KG1 (cell line): ENCODE measurements around the gene CIDEA.
"Not testable (repeated sequence)": the region's sequence is repeated elsewhere in the genome, so short reads cannot be mapped to it uniquely, and the experiment has no call there.

ENCODE experiments used
- DNase-seq: peaks from one replicate; lab custom pipeline; 2025; lab: John Stamatoyannopoulos, UW

The CIDEA gene

DNA sequence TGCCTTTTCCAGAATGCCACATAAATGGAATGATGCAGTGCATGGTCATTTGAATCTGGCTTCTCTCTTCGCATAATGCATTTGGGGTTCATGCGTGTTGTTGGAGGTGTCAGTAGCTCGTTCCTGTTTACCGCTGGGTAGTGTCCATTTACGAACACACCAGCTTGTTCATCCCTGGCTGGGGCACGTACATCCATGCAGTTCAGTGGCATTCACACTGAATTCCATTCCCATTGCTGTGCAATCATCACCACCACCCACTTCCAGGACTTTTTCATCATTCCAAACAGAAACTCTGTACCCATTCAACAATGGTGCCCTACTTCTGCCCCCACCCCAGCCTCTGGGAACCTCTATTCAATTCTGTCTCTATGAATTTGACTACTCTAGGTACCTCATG is 14.7 kb upstream of the CIDEA start:
- no peak for DNase-seq

DNA sequence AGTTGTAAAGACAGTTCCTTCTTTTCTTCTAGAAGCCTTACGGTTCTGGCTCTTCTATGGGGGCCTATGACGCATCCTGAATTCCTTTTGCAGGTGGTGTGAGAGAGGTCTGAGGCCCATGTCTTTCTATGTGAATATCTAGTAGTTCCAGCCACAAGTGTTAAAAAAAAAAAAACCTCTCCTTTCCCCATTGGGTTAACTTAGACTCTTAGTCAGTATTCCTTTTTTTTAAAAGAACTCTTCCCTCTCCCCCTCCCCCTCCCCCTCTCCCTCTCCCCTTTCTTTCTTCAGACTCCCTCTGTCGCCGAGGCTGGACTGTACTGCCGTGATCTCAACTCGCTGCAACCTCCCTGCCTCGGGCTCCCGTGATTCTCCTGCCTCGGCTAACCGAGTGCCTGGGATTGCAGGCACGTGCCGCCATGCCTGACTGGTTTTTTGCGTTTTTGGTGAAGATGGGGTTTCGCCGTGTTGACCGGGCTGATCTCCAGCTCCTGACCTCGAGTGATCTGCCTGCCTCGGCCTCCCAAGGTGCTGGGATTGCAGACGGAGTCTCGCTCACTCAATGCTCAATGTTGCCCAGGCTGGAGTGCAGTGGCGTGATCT is 11.4 kb upstream of the CIDEA start:
- DNase-seq = no peak

DNA sequence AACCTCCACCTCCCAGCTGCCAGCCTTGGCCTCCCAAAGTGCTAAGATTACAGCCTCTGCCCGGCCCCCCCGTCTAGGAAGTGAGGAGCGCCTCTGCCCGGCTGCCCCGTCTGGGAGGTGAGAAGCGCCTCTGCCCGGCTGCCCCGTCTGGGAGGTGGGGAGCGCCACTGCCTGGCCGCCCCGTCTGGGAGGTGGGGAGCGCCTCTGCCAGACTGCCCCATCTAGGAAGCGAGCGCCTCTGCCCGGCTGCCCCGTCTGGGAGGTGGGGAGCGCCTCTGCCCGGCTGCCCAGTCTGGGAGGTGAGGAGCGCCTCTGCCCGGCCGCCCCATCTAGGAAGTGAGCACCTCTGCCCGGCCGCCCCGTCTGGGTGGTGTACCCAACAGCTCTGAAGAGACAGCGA is 10.9 kb upstream of the CIDEA start:
- not testable (repeated sequence) for DNase-seq

DNA sequence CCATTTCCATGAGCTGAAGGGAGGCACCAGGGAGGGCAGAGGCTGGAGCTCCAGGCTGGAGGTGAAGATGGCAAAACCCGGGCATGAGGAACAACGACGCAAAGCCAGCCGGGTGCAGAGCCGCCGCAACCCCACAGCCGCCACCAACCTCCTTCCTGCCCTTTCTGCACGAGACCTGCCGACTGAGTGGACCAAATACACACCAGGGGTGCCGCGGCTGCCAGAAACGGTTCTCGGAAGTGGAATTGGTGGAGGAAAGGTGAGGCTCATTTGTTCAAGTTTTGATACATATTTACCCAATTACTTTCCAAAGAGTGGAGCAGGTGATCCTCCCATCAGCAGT is 8.4 kb upstream of the CIDEA start:
- DNase-seq = no peak

DNA sequence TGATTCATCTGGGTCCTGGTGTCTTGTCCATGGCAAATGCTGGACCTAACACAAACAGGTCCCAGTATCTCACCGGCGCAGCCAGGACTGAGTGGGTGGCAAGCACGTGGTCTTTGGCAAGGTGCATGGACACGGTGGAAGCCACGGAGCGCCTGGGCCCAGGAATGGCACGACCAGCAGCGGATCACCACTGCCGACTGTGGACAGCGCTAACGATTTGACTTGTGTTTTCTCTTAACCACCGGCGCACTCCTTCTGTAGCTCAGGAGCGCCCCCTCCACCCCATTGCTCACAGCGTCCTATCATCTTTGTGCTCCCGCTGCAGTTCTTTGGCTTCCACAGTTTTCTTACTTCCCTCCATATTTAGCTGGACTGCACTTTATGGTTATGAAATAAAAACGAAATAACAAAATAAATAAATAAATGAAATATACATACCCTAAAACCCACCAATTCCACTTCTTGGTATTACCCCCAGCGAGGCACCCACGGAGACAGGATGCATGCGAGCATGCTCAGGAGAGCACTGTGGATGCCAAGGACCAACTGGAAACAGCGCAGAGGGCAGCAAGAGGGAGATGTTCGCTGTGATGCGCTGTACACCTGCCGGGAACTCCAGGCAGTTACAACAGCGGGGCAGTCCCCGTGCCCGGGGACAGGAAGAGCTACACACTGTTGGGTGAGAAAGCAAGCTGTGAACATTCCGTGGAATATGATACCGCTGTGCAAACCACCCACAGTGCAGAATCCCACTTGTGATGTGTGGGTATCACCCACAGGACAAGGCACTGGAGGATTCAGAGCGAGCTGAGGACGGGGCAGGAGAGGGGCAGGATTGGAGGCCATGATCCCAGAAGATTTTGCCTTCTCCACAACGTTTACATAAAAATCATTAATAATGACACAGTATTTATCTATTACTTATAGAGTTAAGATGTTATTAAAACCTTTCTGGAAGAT is 7.0 kb upstream of the CIDEA start:
- no peak for DNase-seq

DNA sequence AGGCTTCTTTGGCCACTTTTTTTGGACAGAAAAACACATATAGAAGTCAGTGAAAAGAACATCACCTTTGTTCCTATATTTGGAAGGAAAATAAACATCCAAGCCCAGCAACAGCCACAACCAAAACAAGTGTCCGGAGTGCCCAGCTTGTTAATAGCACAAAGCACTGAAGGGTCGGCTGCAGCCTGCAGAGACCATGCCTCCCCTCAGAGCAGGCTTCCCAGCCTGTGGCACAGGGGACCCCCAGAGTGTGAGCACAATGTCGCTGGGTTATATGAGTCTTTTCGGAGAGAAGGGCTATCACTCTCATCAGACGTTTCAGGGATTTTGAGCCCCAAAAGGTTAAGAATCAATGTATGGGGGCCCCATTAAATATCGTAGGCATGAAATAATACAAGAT is 6.2 kb upstream of the CIDEA start:
- no peak for DNase-seq

DNA sequence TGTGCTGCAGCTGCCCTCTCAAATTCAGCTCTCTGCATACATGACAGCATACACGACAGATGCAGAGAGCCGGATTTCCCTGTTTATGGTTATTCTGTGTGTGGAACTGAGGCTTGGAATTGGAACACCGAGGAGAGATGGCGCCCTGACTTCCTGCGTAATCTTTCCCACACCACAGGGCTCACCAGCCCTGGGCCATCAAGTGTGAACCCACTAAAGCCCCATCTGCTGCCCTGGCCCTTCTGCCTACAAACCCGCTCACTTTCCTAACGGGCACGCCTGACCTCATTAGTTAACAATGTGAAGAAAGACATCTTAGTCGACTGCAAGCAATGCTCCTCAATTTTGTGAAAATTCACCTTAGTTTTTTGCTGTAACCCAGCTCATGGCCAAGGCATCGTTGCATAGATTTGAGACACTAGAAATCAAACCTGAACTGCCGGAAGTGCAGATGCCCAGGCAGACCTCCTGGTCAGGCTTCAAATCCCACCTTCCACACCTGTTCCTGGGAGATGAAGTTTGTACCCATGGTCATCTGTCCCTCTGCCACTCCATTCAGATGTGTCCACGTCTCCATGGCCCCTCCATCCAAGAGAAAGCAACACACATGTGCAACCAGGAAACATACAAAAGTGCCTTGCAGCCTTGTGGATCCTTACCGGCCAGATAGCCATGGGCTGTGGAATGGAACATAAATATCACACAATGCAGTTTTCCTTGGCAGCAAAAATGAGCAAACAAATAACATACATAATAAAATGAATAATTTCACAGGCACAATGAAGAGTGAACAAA is 5.0 kb upstream of the CIDEA start:
- no peak for DNase-seq

DNA sequence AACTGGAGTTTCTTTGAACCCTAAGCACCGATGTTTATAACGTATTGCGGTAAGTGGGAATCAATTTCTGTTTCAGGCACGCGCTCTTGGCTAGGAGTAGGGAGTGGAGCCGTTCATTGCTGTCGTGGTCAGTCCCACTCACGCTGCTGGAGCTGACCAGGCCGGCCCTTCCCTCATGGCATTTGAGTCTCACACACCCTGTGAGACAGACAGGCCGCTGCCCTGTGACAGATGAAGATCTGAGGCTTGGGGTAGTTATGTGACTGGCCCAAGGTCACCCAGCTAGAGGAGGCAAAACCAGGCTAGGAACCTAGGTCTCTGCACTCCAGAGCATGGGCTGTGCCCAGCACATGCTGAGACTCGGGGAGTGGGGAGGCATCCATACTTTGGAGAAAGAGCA is 2.9 kb upstream of the CIDEA start:
- no peak for DNase-seq

DNA sequence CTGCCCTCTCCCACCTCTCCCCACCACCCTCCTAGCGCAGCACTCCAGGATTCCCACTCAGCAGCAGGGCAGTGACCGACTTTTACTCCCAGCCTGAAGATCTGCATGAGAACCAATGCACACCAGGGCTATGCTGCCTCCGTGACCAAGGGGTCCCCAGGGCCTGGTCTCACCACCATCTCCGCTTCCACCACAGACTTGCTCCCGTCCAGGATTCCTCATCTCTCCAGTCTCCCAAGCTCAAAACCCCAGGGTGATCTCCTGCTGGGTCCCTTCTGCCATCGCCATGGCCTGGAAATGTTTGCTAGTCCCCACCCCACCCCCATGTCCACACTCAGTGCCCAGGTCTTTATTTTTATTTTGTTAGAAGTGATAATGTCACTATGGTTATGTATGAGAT is 2.1 kb upstream of the CIDEA start:
- DNase-seq = no peak

DNA sequence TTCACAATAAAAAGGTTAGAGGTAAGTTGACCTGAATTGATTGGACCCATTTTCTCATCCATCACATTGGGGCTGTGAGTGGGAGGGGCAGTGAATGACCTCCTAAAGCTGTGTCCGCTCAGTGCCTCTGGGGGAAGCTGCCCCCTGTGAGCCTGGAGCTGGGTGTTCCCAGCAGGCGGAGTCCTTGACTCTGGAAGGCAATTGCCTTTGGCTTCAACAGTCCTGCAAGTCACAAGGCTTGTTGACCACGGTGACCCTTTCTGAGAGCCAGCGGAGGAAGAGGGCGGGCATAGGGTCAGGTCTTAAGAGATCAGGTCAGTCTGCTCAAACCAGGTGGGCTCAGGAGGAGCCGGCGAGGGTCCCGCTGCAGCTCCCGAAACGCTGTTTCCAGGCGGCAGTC is 1.1 kb upstream of the CIDEA start:
- no peak for DNase-seq

DNA sequence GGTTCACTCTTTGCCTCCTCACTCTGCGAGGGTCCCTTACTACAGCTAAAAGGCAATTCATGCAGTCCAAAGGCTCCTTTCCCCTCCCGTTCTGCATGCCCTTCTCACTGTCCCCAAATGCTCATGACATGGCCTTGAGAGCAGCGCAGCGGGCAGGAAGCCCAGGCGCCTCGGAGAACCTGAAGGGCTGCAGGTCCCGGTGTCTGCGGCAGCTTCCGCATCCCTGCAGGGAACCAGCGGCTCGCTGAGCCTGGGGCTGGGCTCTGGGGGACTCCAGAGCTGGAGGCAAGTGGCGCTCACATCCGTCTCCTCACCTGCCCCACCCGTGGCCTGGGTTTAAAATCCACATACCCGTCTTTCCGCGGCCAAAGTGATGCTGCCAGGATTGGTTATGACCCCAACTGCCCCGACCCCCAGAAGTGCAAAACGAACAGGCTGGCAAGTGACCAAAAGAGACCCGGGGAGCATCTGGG is 462 bp upstream of the CIDEA start:
- DNase-seq = no peak

DNA sequence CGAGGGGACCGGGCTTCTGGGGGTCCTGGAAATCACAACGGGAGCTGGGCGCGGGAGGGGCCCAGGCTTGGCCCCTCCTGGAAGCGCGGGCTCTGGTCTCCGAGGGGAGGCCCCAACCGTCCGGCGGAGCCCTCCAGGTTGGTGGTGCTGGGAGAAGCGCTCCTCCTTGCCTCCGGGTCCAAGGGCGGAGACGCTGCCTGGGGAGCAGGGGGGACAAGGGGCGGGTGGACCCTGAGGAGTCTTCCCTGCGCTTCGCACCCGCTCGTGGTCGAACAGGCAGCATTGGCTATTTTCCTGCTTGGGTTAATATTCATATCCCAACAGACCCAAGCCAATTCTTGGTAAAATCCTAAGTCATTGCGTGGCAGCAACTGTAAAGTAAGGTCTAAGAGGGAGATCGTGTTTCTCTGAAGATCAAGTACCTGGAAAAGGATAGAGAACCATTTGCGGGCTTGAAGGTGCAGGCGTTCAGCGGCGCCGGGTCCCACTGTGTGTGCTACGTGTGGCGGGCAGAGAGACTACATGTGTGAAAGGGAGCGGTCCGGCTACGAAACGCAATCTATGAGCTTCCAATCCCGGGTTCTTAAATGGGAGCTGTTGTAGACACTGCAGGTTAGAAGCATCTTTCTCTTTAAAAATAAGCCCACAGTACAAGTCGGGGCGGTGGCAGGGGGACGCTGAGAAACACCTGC is 805 bp downstream of the CIDEA start:
- DNase-seq = no peak

DNA sequence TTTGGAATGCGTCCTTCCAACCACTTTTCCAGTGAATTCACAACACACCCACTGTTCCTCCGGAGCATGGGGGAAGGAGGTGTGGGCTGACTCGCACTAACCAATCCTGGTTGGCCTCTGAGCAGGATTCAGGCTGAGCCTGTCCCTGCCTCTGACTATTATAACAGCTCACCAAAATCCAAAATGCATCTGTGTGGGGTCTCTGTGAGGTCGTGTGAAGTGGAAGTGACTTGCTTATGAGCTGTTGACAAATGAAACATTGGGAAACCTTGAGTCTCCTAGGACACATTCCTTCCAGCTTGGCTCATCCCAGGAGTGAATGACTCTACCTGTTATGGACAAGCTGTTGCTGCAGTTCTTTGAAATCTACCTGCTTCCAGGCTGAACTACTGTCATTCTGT is 1.5 kb downstream of the CIDEA start:
- no peak for DNase-seq

DNA sequence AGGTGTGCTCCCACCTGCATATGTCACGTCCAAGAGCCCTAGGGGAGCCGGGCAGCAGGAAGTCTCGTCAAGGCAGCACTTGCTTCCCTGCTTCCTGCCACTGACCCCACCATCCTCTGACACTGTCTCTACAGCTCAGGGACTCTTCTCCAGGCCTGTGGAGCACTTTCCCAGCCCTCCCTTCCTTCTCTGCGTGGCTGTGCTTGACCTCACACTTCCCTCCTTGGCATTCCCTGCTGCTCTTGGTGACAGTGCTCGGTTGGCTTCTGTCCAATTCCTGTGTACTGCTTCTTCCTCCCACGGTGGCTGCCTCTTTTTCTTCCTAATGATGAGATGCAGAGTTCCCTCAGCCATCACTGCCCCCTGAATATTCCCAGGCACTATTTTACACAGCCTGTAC is 2.8 kb downstream of the CIDEA start:
- no peak for DNase-seq

DNA sequence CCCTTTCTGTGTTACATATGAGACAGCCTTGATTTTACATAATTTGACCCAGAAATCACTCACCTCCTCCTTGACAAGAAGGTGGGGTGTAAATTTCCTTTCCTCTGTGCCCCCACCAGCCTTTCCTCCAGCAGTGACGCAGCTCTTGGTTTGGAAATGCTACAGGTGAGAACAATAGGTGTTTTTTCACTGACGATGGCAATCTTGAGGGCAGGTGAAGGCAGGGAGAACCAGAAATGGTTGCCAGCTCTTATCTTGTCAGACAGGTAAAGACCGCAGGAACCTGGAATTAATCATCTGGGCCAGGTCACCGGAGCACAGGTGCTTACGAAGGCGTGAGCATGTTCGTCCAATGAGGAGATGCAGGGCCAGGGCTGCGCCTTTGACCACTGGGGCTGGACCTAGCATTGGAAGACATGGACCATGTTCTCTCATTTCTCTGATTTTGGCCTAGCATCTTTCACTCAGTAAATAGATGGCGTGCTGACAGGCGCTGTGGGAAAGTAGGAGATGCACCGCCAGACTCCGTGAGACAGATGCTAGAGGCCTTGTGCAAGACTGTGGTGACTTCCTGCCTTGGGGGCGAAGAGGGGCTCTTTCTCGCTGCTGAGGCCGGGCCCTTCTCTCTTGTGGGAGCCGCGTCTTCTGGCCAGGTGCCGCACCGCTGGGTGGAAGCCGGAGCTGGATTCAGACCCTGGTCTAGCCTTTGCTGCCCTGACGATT is 4.0 kb downstream of the CIDEA start:
- no peak for DNase-seq

DNA sequence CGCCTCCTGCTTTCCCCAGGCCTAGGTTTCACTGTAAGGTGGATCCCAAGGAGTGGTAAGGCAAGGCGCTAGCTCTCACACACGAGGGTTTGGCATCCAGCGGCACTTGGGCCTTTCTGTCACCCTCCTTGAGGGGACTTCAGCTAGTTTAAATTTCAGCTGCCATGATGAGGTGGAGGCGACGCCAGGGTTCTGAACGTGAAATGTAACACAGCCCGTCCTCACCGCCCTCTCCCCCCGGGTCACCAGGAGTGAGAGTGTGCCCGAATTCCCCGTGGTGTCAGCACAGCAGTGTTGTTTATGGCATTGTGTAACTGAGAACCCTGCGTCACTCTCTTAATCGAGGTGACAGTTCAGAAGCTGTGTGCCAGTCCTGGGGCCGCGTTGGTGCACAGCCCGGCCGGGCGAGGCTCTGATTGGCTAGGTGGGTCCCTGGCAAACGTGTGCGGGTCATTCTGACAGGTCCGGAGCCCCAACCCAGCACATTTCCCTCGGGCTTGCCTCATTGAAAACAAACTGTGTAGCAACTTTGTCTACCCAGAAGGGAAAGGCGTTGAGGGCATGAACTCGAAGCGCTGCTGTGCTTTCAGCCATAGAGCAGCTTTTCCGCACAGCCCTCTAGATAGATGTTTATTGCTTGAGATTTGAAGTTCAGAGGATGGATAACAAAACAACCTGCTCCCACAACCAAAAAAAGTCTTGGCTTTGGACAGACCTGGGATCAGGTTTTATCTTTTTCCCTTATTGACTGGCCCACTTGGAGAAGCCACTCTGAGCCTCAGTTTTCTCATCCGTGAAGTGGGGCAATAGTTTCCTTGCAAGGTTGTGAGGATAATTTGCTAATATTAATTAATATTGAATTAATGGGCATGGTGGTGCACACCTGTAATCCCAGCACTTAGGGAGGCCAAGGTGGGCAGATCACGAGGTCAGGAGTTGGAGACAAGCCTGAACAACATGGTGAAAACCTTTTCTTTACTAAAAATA is 4.9 kb downstream of the CIDEA start:
- no peak for DNase-seq

DNA sequence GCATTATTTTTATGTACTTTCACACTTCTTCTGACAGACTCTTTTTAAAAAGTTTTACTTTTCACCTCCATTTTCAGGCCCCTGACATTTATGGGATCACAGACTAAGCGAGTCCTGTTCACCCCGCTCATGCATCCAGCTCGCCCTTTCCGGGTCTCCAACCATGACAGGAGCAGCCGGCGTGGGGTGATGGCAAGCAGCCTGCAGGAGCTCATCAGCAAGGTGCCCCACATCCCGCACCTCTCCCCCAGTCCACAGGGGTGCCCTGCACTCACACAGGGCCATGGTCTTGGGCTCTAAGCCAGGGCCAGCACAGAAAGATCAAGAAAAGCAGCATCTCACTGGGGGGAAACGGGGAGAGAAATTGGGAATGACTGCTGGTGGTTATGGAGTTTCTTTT is 8.6 kb downstream of the CIDEA start:
- DNase-seq = no peak

DNA sequence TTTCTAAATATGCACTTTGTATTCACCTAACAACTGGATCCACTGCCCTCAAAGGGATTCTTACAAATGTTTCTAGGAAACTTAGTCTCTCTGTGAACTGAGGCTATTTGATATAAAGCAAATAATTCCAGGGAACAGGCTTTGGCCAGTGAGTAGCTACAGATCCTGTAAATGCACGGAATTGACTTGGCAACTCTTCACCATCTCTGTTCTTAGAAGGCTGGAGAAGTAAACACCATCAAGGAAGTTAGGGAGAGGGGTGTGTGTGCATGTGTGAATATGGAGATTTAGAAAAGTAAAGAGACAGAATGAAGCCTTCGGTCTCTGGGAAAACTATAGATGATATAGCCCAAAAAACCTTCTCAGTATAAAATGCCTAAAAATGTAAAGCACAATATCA is 10.7 kb downstream of the CIDEA start:
- no peak for DNase-seq

DNA sequence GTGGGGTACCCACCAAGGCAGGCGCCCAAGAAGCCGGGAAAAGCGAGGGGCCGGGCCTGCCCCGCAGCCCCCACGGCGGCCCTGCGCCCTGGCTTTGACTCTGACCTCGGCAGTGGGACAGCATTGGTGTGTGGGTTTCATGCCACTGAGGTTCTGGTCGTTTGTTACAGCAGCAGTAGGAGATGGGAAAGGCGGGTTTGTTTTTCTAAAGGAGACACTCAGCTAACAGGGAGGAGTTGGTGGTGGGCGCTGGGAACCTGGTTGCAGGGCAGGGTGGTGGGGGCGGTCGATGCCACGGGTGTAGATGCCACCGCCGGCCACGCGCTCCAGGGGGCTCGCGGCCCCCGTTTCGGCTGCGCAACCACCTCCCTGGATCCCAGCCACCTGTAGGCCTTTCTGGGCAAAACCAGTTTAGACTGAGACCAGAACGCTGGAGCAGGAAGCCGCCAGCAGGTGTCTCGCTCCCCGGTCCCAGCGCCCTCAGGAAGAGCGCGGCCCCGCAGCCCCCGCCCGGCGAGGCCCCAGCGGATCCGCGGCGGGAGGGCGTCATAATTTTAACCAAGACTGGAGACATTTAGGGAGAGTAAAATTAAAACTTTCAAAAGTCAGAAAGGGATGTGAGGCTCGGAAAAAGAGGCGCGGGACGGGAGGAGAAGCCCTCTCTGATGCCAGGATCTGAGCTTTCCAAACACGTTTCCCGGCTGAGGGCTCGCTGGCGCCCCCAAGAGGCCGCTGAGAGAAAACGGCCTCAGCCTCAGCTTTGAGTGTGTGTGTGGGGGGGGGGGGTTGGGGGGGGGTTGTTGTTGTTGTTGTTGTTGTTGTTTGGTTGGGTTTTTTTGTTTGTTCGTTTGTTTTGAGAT is 17.4 kb downstream of the CIDEA start:
- peak; percentile 66 for DNase-seq
